Activated CD8-positive, alpha-beta memory T cell treated with anti-CD3 and anti-CD28 coated beads for 1 hour (primary cell): ENCODE results near the gene MAIP1.

Experiments
- DNase-seq, 2 donors: peaks; one replicate each; pipeline ENCODE4 v3.0.0-alpha.2; 2020; ENCODE audit warnings: low read depth in 1 of 2; ENCODE audit errors: extremely low read depth in 1 of 2

Gene MAIP1

DNA sequence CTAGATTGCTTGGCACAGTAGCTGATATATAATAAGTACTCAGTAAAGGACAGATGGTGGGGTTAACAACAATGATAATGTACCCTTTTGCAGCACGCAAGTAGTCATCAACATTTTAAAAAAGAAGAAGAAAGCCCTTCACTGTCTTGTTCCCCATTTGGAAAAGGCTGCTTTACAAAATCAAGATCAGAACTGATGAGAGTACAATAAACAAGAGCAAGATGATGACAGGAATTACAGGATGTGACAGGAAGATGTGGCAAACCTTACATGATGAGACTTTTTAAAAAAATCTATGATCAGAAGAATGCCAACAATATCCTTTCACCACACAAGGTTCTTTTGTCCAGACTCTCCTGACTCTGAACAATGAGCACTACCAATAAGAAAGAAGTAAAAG, 9.2 kb upstream of the MAIP1 start:
- no peak for DNase-seq

DNA sequence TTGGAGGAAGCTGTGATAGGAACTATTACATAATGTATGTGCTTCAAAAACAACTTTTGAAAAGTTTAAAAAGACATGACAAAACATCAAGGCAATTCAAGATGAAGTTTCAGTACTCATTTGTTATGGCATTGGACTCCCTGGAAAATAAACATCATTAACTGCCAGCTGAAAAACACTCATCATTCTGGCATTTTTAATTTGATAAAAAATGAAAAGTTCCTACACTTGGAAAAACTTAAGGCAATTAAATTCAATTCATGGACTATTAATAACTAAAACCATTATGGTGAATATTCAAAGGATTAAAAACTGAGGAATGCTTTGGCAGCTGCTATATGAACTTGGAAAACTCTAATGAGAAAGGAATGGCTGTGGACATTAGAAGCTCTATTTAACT, 8.5 kb upstream of the MAIP1 start:
- no peak for DNase-seq

DNA sequence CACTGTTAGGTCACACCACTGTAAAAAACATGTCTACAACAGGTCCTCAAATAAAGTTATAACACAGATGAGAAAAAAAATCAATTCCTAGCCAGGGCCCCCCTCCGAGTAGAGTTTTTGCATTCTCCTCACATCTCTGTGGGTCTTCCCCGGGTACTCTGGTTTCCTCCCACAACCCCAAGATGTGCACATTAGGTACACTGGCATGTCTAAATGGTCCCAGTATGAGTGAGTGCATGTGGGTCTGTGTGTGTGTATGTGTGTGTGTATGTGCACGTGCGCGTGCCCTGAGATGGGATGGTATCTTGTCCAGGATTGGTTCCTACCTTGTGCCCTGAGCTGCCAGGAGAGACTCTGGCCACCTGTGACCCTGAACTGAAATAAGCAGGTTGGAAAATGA, 5.0 kb upstream of the MAIP1 start:
- DNase-seq: no peak

DNA sequence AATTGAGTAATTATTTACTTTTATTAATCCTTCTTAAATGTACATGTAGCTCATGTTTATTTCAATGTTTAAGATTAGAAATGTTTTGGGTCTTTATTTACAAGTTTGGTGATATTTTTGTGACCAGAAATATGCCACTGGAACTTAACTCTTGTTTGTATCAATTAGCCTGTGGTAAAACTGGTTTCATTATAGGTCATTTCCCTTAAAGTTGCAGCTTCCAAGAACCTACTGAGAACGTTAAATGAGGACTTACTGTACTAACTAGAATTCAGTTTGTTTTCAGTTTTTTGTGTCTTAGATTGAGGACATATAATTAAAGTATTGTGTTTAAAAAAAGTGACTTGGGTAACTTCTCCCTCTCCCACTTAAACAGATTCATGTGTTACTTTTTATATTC, 4.4 kb upstream of the MAIP1 start:
- DNase-seq: no peak

DNA sequence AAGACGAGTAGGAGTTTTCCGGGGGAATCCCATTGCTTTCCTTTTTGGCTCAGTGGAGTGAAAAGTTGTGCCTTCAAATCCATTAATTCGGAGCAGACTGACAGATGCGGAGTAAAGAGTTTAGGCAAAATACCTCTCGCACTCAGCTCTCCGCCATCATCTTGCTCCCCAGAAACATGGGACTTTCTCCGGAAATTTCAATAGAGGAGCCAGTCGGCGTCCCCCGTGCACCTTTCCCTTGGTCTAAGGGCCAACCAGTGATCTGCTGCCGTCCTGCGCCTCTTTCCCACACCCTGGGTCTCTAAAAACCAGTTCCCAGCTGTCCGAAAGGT, 409 bp upstream of the MAIP1 start:
- DNase-seq: no peak

DNA sequence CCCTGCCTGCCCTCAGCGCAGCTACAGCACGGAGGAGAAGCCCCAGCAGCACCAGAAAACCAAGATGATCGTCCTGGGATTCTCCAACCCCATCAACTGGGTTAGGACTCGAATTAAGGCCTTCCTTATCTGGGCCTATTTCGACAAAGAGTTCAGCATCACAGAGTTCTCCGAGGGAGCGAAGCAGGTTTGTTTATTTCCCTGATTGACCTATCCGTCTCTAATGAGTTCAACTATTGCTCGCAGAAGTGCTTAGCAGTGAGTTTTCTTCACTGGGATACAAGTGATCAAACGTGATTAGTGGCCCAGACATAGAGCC, 639 bp downstream of the MAIP1 start:
- DNase-seq: no peak

DNA sequence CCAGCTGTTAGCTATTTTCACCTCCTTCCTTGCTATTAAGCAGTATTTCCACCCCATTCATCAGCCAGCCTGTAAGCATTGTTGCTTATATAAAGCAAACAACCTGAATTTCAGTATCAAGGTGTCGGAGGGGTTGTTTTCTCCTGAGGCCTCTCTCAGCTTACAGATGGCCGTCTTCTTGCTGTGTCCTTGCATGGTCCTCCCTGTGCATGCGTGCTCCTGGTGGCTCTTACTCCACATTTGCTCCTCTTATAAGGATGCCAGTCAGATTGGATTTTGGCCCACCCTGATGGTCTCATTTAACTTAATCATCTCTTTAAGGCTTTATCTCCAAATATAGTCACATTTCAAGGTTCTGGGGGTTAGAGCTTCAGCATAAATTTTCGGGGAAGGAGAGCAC, 2.6 kb downstream of the MAIP1 start:
- no peak for DNase-seq

DNA sequence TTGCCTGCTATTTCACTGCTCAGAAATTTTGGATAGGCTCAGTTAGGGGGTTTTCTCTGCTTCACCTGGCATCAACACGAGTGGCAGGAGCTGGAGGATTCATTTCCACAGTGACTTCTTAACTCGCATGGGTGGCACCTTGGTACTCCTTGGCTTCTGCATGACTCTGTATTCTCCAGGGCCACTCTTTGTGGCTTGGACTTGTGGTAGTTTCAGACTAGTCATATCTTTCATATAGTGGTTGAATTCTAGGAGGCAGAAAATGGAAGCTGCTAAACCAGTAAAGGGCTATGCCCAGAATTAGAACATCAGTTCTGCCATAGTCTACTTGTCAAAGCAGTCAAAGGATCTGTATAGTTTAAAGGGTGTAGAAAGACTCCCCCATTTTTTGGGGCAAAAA, 6.8 kb downstream of the MAIP1 start:
- DNase-seq: no peak

DNA sequence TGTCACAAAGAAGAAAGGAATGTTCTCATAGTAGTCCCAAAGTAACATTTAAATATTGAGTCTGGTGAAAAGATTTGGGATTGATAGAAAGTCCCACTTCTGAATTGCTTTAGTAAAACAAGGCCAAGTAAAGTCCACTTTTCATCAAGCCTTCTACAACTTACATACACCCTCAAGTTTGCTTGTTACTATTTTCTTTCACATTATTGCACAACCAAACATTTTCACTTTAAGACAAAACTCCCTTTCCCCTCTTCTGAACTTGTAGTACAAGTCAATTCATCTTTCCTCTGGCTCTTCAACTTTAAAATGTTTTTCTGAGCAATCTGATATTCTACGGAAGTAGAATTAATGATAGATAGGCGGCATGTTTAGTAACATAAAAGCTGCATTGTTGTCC, 11.0 kb downstream of the MAIP1 start:
- no peak for DNase-seq

DNA sequence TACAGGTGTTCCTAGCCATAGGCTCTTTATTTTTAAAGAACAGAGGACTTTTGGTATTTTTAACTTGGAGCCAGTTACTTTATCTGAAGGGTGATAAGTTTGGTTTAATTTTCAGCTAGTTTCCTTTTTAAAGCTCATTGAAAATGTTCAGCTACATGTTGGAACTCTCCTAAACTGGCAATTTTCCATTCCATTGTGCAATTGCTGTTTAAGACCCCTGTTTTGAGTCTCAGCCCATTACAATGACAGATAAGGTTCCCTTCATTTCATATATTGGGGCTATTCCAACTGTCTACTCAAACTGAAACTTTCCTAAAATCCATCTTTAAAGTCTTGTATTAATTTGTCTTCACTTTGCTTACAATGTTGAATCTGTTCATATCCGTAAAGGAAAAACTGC, 11.6 kb downstream of the MAIP1 start:
- no peak for DNase-seq

DNA sequence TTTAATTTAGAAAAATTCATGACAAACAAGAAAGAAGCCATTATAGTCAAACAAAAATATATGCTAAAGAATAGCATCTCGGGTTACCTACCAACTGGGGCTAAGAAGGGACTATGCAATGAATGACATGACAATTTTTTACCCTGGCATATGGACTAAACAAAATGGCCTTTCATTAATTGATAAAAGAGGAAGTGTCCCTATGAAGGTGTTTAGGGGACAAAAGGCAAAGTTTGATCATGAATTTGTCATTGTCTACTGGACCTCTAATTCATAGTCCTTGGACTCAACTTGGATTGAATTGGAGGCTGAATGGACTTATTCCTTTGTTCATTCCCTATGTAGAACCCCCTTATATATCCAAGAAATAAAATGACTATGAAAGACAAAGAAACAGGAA, 12.7 kb downstream of the MAIP1 start:
- DNase-seq: no peak

DNA sequence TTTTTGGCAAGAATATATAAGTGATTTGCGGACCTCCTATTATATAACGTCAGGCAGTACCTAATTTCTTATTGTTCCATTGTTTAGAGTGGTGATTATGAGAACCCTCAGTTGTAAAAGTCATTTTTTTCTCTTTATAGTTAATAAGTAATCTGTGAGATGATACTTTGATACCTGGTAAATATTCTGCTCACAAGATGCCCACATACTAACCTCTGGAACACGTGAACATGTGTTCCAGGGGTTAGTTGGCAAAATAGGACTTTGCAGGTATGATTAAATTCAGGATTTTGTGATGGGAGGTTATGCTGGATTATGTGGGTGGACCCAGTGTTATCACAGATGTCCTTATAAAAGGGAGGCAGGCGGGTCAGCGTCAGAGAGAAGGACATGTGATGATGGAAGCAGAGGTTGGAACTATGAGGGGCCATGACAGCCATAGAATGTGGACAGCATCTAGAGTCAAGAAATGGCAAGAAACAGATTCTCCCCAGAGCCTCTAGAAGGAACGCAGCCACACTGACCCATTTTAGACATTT, 16.8 kb downstream of the MAIP1 start:
- DNase-seq: no peak

DNA sequence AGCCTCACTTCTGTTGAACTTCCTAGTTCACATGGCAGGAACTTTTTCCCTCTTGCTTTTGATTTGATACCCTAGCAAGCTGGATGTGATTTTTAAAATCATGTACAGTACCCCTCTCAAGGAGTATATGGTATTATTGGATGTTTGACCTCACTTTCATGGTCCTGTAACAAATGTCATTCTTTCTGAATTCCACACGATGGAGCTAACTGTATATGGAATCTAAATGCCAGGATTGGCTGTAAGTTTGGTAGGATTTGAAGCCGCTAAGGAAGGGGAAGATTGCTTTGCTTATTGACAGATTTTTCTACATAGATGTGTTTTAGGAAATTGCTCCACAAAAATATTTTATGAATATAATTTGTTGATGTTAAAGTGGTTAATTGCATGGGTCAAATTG, 18.3 kb downstream of the MAIP1 start:
- DNase-seq: no peak

DNA sequence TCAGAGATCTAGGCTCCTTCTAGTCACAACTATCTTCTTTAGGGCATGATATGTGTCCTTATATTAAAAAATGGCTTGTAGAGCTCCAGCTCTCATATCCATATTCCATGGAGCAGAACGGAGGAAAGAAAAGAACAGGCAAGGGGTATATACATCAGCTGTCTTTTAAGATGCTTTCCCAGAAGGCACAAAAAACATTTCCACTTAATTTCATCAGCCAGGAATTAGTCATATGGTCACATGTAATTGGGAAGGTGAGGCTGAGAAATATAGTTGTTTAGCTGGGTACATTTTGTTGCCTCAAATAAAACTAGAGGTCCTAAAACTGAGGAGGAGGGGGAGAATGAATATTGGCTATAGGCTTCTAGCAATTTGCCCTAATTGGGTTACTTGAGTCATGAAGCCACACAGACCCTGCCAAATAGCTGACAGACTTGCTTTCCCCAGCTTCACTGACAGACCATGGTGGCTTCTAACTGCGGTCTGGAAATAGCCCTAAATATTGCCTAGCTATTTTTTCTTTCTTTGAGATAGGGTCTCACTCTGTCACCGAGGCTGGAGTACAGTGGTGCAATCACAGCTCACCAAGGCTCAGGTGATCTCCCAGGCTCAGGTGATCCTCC, 20.0 kb downstream of the MAIP1 start:
- DNase-seq: no peak

DNA sequence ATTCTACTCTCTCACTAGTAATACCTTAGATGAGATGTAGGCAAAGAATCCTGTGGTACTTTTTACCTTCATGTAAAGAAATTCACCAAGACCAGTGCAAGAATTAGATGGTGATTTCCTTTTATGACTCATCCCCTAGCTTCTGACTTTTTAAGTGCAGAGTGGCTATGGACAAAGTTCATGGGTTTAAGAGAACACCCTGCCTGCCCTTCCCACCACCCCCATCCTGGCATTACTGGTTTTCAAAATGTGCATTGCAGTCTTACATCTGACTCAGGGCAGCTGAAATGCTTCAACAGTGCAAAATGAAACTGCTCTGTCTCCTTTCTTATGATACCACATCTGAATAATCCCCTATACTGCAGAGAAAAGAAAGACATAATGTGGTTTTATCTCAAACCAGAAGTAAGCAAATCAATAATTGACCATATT, 22.6 kb downstream of the MAIP1 start:
- no peak for DNase-seq

DNA sequence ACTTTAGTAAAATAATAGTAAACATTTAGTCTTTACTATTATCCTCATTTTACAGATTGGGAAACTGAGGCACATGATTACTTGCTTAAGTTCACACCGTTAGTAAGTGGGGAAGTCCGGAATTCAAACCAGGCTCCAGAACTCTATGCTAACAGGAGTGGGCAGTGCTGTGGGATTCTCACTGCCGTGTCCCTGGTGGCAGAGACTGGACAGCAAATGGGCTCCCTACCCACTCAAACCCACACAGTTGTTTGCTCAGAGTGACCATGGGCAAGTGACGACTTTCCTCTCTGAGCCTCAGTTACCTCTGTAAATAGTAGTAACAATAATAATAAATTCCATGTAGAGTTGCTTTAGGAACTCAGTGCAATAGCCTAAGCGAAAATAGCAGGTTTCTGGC, 24.0 kb downstream of the MAIP1 start:
- no peak for DNase-seq

DNA sequence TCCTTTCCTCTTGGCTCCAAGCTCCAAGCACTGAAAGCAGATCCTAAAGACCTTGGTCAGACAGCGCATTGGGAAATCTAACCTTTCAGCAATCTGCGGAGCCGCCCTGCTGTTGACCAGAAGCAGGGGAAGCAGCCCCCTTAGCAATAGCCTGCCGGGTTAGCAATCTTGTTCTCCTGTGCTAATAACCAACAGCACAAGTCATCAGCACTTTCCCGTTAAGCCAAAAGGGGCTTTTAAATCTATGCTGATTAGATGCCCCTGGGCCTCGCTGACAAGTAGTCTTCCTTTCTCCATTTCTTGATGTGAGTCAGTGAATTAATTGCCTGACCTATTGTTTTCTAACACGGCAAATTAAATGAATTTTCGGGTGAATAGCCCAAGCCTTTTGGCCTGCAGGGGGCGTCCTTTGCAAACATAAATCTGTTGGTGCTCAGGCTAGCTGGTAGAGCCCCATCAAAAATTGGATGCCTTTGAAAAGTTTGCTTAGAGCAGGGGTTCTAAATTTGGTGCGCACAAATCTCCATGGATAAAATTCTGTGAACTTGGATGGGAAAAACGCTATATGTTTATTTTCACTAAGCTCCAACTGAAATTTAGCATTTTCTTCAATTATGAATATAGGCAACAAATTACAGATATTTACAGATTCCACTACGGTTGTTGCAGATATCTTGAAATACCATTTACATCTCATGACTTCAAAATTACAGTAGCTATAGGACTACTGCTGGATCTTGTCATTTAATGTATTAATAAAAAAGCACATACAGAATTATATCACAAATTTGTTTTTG, 24.6 kb downstream of the MAIP1 start:
- DNase-seq: peak; percentile 59 to 78

DNA sequence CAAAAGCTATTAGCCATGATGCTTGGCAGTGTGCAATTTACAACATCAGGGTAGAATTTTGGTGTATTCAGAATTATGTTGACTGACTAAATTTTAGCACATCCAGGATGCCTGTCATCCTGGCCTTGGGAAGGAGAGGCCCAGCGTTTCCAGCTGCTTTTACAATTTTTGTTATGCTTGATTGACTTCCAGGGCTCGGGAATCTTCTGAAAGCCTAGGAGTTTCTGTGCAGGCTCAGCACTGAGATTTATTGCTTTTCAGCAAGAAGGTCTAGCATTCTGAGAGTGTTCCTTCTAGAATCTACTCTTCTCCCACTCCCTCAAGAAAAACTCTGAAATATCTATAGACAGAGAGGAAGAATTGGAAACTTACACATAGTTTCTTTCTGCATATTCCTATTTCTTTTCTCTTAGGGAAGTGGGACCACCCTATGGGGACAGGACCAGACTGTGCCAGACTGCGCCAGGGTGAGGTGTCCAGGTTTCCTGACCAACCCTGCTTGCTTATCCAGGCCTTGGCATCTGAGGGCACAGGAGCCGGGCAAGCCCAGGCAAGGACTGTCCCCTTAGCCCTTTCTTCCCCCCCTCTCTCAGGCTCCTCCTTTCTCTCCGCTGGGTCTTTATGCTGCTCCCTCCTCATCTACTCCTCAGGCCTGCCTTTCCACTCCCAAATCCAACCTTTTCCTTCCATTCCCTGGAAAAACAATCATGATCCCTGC, 26.9 kb downstream of the MAIP1 start:
- DNase-seq: no peak

DNA sequence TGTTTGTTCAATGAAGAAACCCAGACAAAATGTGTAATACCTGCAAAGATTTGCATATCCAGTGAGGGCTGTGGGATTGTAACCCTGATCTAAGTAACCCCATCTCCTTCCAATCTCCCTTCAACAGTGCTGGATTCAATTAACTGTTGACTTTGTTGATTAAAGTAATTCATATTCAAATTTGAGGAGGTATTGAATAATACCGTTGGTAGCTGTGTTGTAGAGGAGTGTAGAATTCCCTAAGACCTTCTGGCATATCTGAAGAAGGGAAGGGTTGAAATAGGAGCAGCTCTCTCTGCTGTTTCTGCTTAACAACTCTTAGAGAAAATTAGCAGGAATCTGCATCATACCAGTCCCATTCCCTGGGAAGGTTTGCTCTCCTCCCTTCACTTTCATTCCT, 28.2 kb downstream of the MAIP1 start:
- DNase-seq: no peak

DNA sequence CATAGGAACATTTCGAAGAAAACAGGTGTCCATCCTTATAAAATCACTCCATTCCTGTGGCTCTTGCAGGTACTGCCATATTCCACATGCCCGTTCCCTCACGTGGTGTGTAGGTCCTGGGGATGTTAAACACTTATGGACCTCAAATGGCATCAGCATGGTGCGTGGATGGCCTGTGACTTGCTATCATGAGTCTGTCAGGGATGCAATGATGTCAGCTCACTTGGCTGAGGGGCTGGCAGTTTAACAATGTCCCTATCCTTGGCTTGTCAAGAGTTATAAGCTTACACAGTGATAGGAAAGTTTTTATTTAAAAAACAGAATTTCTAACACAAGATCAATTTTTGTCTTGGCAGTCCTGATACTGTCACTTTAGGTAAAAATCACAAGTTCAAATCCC, 28.8 kb downstream of the MAIP1 start:
- no peak for DNase-seq

DNA sequence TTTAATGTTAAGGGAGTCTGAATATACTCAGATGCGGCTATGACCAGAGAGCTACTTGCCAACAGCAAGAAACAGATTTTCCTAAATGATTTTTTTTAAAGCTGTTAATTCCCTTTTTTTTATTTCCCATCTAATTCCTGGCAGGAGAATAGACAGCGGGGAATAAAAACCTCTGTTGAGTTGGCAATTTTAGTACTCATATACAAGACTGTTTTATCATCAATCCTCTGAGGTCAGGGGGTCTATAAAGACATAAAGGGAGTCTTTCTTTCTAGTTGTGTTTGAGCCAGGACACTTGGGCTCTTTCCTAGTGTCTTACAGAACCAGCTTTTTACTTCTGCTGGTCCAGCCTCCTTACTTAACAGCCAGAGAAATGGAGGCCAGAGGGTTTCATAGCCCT, 29.4 kb downstream of the MAIP1 start:
- DNase-seq: no peak

DNA sequence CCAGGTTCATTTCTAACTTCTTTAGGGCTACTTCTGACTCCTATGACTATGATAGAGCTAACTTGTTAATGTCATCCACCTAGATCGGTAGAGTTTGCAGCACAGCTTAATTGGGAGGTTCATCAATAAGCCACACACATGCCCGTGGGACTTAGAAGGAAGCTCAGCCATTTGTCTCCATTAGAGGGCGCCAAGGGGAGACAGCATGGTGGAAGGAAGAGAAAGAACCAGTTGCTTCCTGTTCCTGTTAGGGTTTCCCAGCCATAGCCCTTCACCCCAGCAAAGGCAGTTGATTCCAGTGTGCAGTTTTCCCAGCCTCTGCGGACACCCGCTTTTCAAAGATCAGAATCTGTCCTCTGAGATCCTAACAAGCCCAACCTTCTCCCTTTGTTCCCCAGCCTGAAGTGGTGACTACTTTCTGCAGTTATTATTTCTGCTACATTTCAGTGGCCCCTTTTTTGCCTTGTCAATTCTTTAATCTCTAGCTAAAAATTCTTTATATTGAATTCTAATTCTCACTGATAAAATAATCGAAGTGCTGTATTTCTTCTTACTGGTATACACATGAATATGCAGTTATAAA, 30.3 kb downstream of the MAIP1 start:
- peak in 1 of 2 donors; percentile 3 for DNase-seq
